ENCODE data around the gene AGAP1.

Gene AGAP1

GRCh38 chr2:236162882-236163470 lies 669.1 kb downstream of the AGAP1 start:
- no peak for TF ChIP-seq CTCF (IDR thresholded peaks at IDR 0.05; ENCODE audit: low read depth, low read length)
- no peak overlapping the region for H3K4me3 ChIP-seq (replicated peaks in 1 of 2; ENCODE audit: low read depth in 2 of 2, low read length in 2 of 2)
- DNase-seq (ENCODE audit: low read depth in 2 of 2), result no peak

GRCh38 chr2:236163471-236164200 lies 669.8 kb downstream of the AGAP1 start:
- peak overlapping the region; percentile 5 to 28 for H3K4me3 ChIP-seq (replicated peaks in 1 of 2; ENCODE audit: low read depth in 2 of 2, low read length in 2 of 2)
- no peak for TF ChIP-seq CTCF (IDR thresholded peaks at IDR 0.05; ENCODE audit: low read depth, low read length)
- DNase-seq (ENCODE audit: low read depth in 2 of 2), result no peak

GRCh38 chr2:236164201-236164924 lies 670.5 kb downstream of the AGAP1 start:
- DNase-seq (ENCODE audit: low read depth in 2 of 2), result no peak
- H3K4me3 ChIP-seq (replicated peaks in 1 of 2; ENCODE audit: low read depth in 2 of 2, low read length in 2 of 2), result peak overlapping the region; percentile 17 to 28
- no peak for TF ChIP-seq CTCF (IDR thresholded peaks at IDR 0.05; ENCODE audit: low read depth, low read length)

- no peak for DNase-seq (ENCODE audit: low read depth in 2 of 2)
- no peak for TF ChIP-seq CTCF (IDR thresholded peaks at IDR 0.05; ENCODE audit: low read depth, low read length)
- no peak overlapping the region for H3K4me3 ChIP-seq (replicated peaks in 1 of 2; ENCODE audit: low read depth in 2 of 2, low read length in 2 of 2)
These were observed 671.3 kb downstream of the AGAP1 start for GRCh38 chr2:236164925-236165841.

GRCh38 chr2:236165842-236166795 lies 672.3 kb downstream of the AGAP1 start:
- H3K4me3 ChIP-seq (replicated peaks in 1 of 2; ENCODE audit: low read depth in 2 of 2, low read length in 2 of 2), result peak overlapping the region in 1 of 2 donors; percentile 23
- TF ChIP-seq CTCF (IDR thresholded peaks at IDR 0.05; ENCODE audit: low read depth, low read length), result no peak
- no peak for DNase-seq (ENCODE audit: low read depth in 2 of 2)

Data from cardiac fibroblast (primary cell).